ENCODE data around the gene RASSF6.

Gene RASSF6

DNA sequence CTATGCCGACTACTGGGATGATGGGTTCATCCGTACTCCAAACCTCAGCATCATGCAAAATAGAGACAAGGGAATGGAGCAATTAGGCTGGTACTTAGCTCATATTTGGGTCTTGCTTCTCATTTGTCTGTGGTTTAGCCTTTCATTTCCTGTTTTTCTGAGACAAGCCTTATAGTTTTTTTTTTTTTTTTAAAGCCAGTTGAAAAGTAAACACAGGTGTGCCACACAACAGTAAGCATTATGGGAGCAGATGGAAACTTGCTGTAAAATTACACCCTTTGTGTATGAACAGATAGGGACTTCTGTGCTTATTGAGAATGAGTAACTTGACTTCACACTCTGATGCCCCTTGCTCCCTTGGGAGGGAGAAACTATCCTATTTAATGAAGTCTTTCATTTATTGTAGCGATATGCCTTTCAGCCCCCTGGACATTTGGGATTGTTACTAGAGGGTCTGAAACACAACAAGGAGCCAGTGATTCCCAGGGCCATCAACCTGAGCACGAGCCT is 13.7 kb downstream of the RASSF6 start:
- H4K20me1 ChIP-seq (ENCODE audit: control insufficient read depth, insufficient read depth, low read depth, low read length), result no peaks in the 10 kb centered on the region
- TF ChIP-seq, protein P1, sequence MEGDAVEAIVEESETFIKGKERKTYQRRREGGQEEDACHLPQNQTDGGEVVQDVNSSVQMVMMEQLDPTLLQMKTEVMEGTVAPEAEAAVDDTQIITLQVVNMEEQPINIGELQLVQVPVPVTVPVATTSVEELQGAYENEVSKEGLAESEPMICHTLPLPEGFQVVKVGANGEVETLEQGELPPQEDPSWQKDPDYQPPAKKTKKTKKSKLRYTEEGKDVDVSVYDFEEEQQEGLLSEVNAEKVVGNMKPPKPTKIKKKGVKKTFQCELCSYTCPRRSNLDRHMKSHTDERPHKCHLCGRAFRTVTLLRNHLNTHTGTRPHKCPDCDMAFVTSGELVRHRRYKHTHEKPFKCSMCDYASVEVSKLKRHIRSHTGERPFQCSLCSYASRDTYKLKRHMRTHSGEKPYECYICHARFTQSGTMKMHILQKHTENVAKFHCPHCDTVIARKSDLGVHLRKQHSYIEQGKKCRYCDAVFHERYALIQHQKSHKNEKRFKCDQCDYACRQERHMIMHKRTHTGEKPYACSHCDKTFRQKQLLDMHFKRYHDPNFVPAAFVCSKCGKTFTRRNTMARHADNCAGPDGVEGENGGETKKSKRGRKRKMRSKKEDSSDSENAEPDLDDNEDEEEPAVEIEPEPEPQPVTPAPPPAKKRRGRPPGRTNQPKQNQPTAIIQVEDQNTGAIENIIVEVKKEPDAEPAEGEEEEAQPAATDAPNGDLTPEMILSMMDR (IDR thresholded peaks at IDR 0.05; ENCODE audit: low read depth, low read length, poor library complexity, severe bottlenecking), result no peak
- TF ChIP-seq EZH2phosphoT487 (IDR thresholded peaks at IDR 0.05; ENCODE audit: borderline replicate concordance, low read length), result no peak
- peak overlapping the region; percentile 68 for H3K4me3 ChIP-seq (ENCODE audit: low read length)
- peak overlapping the region; percentile 89 for H3K4me2 ChIP-seq (ENCODE audit: low read length)
- H3K27ac ChIP-seq (ENCODE audit: low read depth, low read length), result peak overlapping the region; percentile 98
- H3F3A ChIP-seq (ENCODE audit: control insufficient read depth, insufficient read depth), result peaks cover 58% of the 10 kb centered on the region
- H3K4me1 ChIP-seq (ENCODE audit: control insufficient read depth, low read length), result peaks cover 98% of the 10 kb centered on the region
- no peaks in the 10 kb centered on the region for H3K9me3 ChIP-seq (ENCODE audit: control insufficient read depth, insufficient read depth, low read length)
- H3K79me2 ChIP-seq (ENCODE audit: control insufficient read depth, low read length), result peaks cover 66% of the 10 kb centered on the region
- H3K9me2 ChIP-seq (replicated peaks; ENCODE audit: control insufficient read depth, low read length), result no peaks in the 10 kb centered on the region
- H3K36me3 ChIP-seq (ENCODE audit: control insufficient read depth, low read length), result peaks cover 90% of the 10 kb centered on the region
- H3K27me3 ChIP-seq (ENCODE audit: control insufficient read depth, low read length), result no peaks in the 10 kb centered on the region

DNA sequence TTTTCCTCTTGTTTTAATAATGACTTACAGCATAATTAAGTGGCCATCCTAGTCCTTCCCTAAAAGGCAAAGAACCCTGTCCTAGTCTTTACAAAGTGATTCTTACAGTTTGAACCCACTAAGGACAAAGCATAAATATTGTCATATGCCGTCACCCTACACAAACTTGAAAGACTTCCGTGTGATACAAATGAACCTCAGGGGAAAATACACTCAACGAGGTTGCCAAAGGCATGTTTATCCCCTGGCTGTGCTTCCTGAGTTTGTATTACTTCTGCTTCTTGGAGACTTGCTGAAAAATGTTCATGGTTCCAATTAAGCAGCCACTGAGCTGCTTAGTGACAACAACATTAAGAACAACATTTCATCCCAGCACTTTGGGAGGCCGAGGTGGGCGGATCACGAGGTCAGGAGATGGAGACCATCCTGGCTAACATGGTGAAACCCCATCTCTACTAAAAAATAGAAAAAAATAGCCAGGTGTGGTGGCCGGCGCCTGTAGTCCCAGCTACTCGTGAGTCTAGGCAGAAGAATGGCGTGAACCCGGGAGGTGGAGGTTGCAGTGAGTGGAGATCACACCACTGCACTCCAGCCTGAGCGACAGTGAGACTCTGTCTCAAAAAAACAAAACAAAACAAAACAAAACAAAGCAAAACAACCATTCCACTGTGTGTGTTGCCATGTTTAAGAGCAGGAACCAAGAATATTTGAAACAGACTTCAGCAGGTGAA is 16.2 kb downstream of the RASSF6 start:
- peaks cover 98% of the 10 kb centered on the region for H3K4me1 ChIP-seq (ENCODE audit: control insufficient read depth, low read length)
- H3K36me3 ChIP-seq (ENCODE audit: control insufficient read depth, low read length), result peaks cover 90% of the 10 kb centered on the region
- H4K20me1 ChIP-seq (ENCODE audit: control insufficient read depth, insufficient read depth, low read depth, low read length), result no peaks in the 10 kb centered on the region
- peaks cover 53% of the 10 kb centered on the region for H3F3A ChIP-seq (ENCODE audit: control insufficient read depth, insufficient read depth)
- H3K9me2 ChIP-seq (replicated peaks; ENCODE audit: control insufficient read depth, low read length), result no peaks in the 10 kb centered on the region
- peak overlapping the region; percentile 98 for H3K27ac ChIP-seq (ENCODE audit: low read depth, low read length)
- H3K79me2 ChIP-seq (ENCODE audit: control insufficient read depth, low read length), result peaks cover 71% of the 10 kb centered on the region
- TF ChIP-seq EZH2phosphoT487 (IDR thresholded peaks at IDR 0.05; ENCODE audit: borderline replicate concordance, low read length), result no peak
- TF ChIP-seq, protein P1 (IDR thresholded peaks at IDR 0.05; ENCODE audit: low read depth, low read length, poor library complexity, severe bottlenecking), result no peak
- H3K9me3 ChIP-seq (ENCODE audit: control insufficient read depth, insufficient read depth, low read length), result no peaks in the 10 kb centered on the region
- H3K4me2 ChIP-seq (ENCODE audit: low read length), result peak overlapping the region; percentile 42
- H3K27me3 ChIP-seq (ENCODE audit: control insufficient read depth, low read length), result no peaks in the 10 kb centered on the region
- H3K4me3 ChIP-seq (ENCODE audit: low read length), result peak overlapping the region; percentile 11

DNA sequence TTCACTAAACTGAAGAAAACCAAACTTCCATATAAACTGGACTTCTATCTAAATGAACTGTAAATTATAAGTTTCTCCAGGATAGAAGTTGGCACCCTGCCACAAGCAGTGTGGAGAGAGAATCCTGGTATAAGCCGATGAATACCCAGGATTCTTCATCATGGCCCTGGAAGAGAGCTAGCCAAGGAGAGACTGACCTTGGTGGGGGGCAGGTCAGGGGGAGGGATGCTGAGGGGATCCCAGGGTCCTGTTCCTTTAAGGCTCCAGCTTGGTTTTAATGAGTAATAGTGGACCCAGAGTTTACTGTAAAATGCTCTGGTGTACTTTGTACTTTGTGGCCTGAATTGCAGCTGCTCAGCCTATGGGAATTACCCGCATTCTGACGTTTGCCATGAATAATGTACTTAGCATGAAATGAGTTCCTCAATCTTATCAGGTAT is 16.9 kb downstream of the RASSF6 start:
- H3K4me2 ChIP-seq (ENCODE audit: low read length), result peak overlapping the region; percentile 19
- no peak for TF ChIP-seq EZH2phosphoT487 (IDR thresholded peaks at IDR 0.05; ENCODE audit: borderline replicate concordance, low read length)
- TF ChIP-seq, protein P1 (IDR thresholded peaks at IDR 0.05; ENCODE audit: low read depth, low read length, poor library complexity, severe bottlenecking), result no peak

More for the DNA sequence above, 16.9 kb downstream of the RASSF6 start:
- Histone ChIP-seq H3K36me3 (ENCODE audit: control insufficient read depth, low read length) (peaks cover 90% of the 10 kb centered on the region), H3K9me2 (replicated peaks; ENCODE audit: control insufficient read depth, low read length) (no peaks in the 10 kb centered on the region), H3K4me3 (ENCODE audit: low read length) (no peak overlapping the region), H3K79me2 (ENCODE audit: control insufficient read depth, low read length) (peaks cover 77% of the 10 kb centered on the region), H3F3A (ENCODE audit: control insufficient read depth, insufficient read depth) (peaks cover 53% of the 10 kb centered on the region), H3K9me3 (ENCODE audit: control insufficient read depth, insufficient read depth, low read length) (no peaks in the 10 kb centered on the region), H3K27ac (ENCODE audit: low read depth, low read length) (peak overlapping the region; percentile 98), H3K27me3 (ENCODE audit: control insufficient read depth, low read length) (no peaks in the 10 kb centered on the region), H3K4me1 (ENCODE audit: control insufficient read depth, low read length) (peaks cover 98% of the 10 kb centered on the region), H4K20me1 (ENCODE audit: control insufficient read depth, insufficient read depth, low read depth, low read length) (no peaks in the 10 kb centered on the region)

Measured in DOHH2 (cell line).